ENCODE data around the gene MAPK10. TPM values are rescaled to one million over a fixed set of nuclear protein-coding genes. Genes with fewer than 3 reads are reported as not detected.

The MAPK10 gene
- total RNA-seq, 1 experiment from 2014 or later, result 3.6 TPM

- H3K9me3 Mint-ChIP-seq (ENCODE audit: low read depth, unreplicated experiment), result no peaks in the 10 kb centered on the region
- no peak for DNase-seq
- no peak overlapping the region for H3K27ac Mint-ChIP-seq (ENCODE audit: unreplicated experiment)
- BruUV-seq (replicated peaks), result no TSS peak
- no peak for TF ChIP-seq CTCF (IDR thresholded peaks at IDR 0.05; ENCODE audit: unreplicated experiment)
- no peaks in the 10 kb centered on the region for H3K27me3 Mint-ChIP-seq (ENCODE audit: unreplicated experiment)
- no peaks in the 10 kb centered on the region for H3K4me1 Mint-ChIP-seq (ENCODE audit: low read depth, unreplicated experiment)
- H3K36me3 Mint-ChIP-seq (ENCODE audit: insufficient read depth, unreplicated experiment), result no peaks in the 10 kb centered on the region
- CTCF ChIA-PET, result no interaction called here
- no peak overlapping the region for H3K4me3 Mint-ChIP-seq (ENCODE audit: low read depth, unreplicated experiment)
- intact Hi-C loops (cut with micrococcal nuclease; ENCODE audit: unreplicated experiment), result no loop called here
Observed at GRCh38 chr4:86117705-86118302, 242.0 kb downstream of the MAPK10 start.

- Mint-ChIP-seq H3K9me3 (ENCODE audit: low read depth, unreplicated experiment) (no peaks in the 10 kb centered on the region), H3K27me3 (ENCODE audit: unreplicated experiment) (no peaks in the 10 kb centered on the region), H3K36me3 (ENCODE audit: insufficient read depth, unreplicated experiment) (no peaks in the 10 kb centered on the region), H3K4me1 (ENCODE audit: low read depth, unreplicated experiment) (no peaks in the 10 kb centered on the region), H3K4me3 (ENCODE audit: low read depth, unreplicated experiment) (no peak overlapping the region), H3K27ac (ENCODE audit: unreplicated experiment) (no peak overlapping the region)
- no peak for DNase-seq
- TF ChIP-seq CTCF (IDR thresholded peaks at IDR 0.05; ENCODE audit: unreplicated experiment), result no peak
- BruUV-seq (replicated peaks), result no TSS peak
- CTCF ChIA-PET, result no interaction called here
- intact Hi-C loops (cut with micrococcal nuclease; ENCODE audit: unreplicated experiment), result no loop called here
Observed at GRCh38 chr4:86114563-86114962, 245.3 kb downstream of the MAPK10 start.

GRCh38 chr4:86108834-86109233 lies 251.0 kb downstream of the MAPK10 start:
- CTCF ChIA-PET, result no interaction called here
- H3K27me3 Mint-ChIP-seq (ENCODE audit: unreplicated experiment), result no peaks in the 10 kb centered on the region
- no peak for DNase-seq
- H3K36me3 Mint-ChIP-seq (ENCODE audit: insufficient read depth, unreplicated experiment), result no peaks in the 10 kb centered on the region
- TF ChIP-seq CTCF (IDR thresholded peaks at IDR 0.05; ENCODE audit: unreplicated experiment), result no peak
- no peaks in the 10 kb centered on the region for H3K9me3 Mint-ChIP-seq (ENCODE audit: low read depth, unreplicated experiment)
- H3K4me1 Mint-ChIP-seq (ENCODE audit: low read depth, unreplicated experiment), result no peaks in the 10 kb centered on the region
- no peak overlapping the region for H3K4me3 Mint-ChIP-seq (ENCODE audit: low read depth, unreplicated experiment)
- no peak overlapping the region for H3K27ac Mint-ChIP-seq (ENCODE audit: unreplicated experiment)
- intact Hi-C loops (cut with micrococcal nuclease; ENCODE audit: unreplicated experiment), result no loop called here
- BruUV-seq (replicated peaks), result no TSS peak

- no peak overlapping the region for H3K27ac Mint-ChIP-seq (ENCODE audit: unreplicated experiment)
- CTCF ChIA-PET, result no interaction called here
- H3K4me3 Mint-ChIP-seq (ENCODE audit: low read depth, unreplicated experiment), result no peak overlapping the region
- no peak for TF ChIP-seq CTCF (IDR thresholded peaks at IDR 0.05; ENCODE audit: unreplicated experiment)
- no peaks in the 10 kb centered on the region for H3K36me3 Mint-ChIP-seq (ENCODE audit: insufficient read depth, unreplicated experiment)
- no peaks in the 10 kb centered on the region for H3K27me3 Mint-ChIP-seq (ENCODE audit: unreplicated experiment)
- no peaks in the 10 kb centered on the region for H3K9me3 Mint-ChIP-seq (ENCODE audit: low read depth, unreplicated experiment)
- DNase-seq, result no peak
- no TSS peak for BruUV-seq (replicated peaks)
- H3K4me1 Mint-ChIP-seq (ENCODE audit: low read depth, unreplicated experiment), result no peaks in the 10 kb centered on the region
- intact Hi-C loops (cut with micrococcal nuclease; ENCODE audit: unreplicated experiment), result no loop called here
Observed at GRCh38 chr4:86108137-86108536, 251.7 kb downstream of the MAPK10 start.

Data from Calu3 (cell line).